ENCODE results near the gene LARGE1. TPM values are rescaled to one million over a fixed set of nuclear protein-coding genes. Genes with fewer than 3 reads are reported as not detected.

Gene LARGE1
- total and polyA plus RNA-seq, 2 of the 4 experiments (the other 2 are of a cell fraction), result 6.2 to 12.4 TPM

DNA sequence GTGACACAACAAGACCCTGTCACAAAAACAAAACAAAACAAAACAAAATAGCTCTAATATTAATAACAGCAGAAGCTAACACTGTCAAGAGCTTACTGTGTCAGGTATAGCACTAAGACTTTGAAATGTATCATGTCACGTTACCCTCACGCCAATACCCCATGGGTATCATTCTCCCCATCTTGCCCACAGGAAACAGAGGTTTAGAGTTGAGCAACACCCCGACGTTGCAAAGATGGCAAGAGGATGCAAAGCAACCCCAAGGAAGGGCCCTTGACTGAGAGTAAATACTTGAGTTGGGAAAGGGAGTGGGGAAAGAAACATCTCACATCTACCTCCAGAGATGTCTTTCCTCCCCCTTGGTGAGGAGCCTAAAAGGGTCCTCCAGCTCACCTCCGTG, 366.8 kb downstream of the LARGE1 start:
- H3K4me3 ChIP-seq (ENCODE audit: insufficient read depth, low read depth, low read length), result no peak overlapping the region
- BruUV-seq (replicated peaks), result no TSS peak
- H4K20me1 ChIP-seq (ENCODE audit: insufficient read depth, low read length), result no peaks in the 10 kb centered on the region
- intact Hi-C loops (cut with micrococcal nuclease) (no loop called here), in situ Hi-C loops (cut with MboI; ENCODE audit: low sequenced_read_pairs) (no loop called here), dilution Hi-C loops (cut with HindIII; ENCODE audit: low sequenced_read_pairs, unreplicated experiment) (no loop called here)
- no peak overlapping the region for H3K4ac ChIP-seq (ENCODE audit: low read depth, low read length)
- DNase-seq (no peak), ATAC-seq (ENCODE audit: low read depth) (no peak)
- H3K18ac ChIP-seq (ENCODE audit: low read depth, low read length), result no peak overlapping the region
- H2BK120ac ChIP-seq (ENCODE audit: low read depth, low read length), result no peak overlapping the region
- no peak overlapping the region for H3K23ac ChIP-seq (ENCODE audit: low read depth, low read length)
- no peak overlapping the region for H2BK20ac ChIP-seq (ENCODE audit: low read depth, low read length)
- H3K27me3 ChIP-seq (ENCODE audit: control insufficient read depth, insufficient read depth, low read length), result no peaks in the 10 kb centered on the region
- no CpG with 5 or more reads among the region's 5 CpGs for WGBS, 2 experiments (ENCODE audit: extremely low coverage in 2 of 2, insufficient read length in 1 of 2)
- no peak overlapping the region for H2BK5ac ChIP-seq (ENCODE audit: low read depth, low read length, poor library complexity, severe bottlenecking)
- no peak overlapping the region for H2BK15ac ChIP-seq (ENCODE audit: low read depth, low read length)
- no peak overlapping the region for H2AK9ac ChIP-seq (replicated peaks; ENCODE audit: low read depth, low read length, poor library complexity)
- no peak overlapping the region for H2AK5ac ChIP-seq (ENCODE audit: low read depth, low read length)
- no peaks in the 10 kb centered on the region for H3K4me1 ChIP-seq (ENCODE audit: control insufficient read depth, insufficient read depth, low read length)
- H3K36me3 ChIP-seq (ENCODE audit: control insufficient read depth, insufficient read depth, low read length), result no peaks in the 10 kb centered on the region
- H4K91ac ChIP-seq (ENCODE audit: insufficient read depth, low read depth, low read length), result no peak overlapping the region
- no peak overlapping the region for H4K8ac ChIP-seq (ENCODE audit: low read depth in 2 of 2, low read length in 2 of 2)
- H3K79me1 ChIP-seq (ENCODE audit: low read depth in 1 of 2, low read length in 2 of 2), result no peaks in the 10 kb centered on the region
- ChIA-PET POLR2A (ENCODE audit: unreplicated experiment) (no interaction called here), CTCF (no interaction called here)
- no peak for TF ChIP-seq POLR2A (IDR thresholded peaks at IDR 0.05; ENCODE audit: low read depth, low read length)
- no peak for TF ChIP-seq CEBPB (IDR thresholded peaks at IDR 0.05; ENCODE audit: low read depth, low read length)
- TF ChIP-seq MXI1 (IDR thresholded peaks at IDR 0.05; ENCODE audit: borderline replicate concordance, low read depth, low read length), result no peak
- TF ChIP-seq FOS (IDR thresholded peaks at IDR 0.05; ENCODE audit: low read depth, low read length), result no peak
- TF ChIP-seq, protein P1, sequence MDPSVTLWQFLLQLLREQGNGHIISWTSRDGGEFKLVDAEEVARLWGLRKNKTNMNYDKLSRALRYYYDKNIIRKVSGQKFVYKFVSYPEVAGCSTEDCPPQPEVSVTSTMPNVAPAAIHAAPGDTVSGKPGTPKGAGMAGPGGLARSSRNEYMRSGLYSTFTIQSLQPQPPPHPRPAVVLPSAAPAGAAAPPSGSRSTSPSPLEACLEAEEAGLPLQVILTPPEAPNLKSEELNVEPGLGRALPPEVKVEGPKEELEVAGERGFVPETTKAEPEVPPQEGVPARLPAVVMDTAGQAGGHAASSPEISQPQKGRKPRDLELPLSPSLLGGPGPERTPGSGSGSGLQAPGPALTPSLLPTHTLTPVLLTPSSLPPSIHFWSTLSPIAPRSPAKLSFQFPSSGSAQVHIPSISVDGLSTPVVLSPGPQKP (IDR thresholded peaks at IDR 0.05; ENCODE audit: borderline replicate concordance, low read depth, low read length), result no peak
- TF ChIP-seq, protein P2, sequence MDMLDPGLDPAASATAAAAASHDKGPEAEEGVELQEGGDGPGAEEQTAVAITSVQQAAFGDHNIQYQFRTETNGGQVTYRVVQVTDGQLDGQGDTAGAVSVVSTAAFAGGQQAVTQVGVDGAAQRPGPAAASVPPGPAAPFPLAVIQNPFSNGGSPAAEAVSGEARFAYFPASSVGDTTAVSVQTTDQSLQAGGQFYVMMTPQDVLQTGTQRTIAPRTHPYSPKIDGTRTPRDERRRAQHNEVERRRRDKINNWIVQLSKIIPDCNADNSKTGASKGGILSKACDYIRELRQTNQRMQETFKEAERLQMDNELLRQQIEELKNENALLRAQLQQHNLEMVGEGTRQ (IDR thresholded peaks at IDR 0.05; ENCODE audit: low read depth, low read length), result no peak
- no peak for TF ChIP-seq BHLHE40 (IDR thresholded peaks at IDR 0.05; ENCODE audit: low read depth, low read length)
- TF ChIP-seq RAD21 (IDR thresholded peaks at IDR 0.05; ENCODE audit: low read length), result no peak
- H3K14ac ChIP-seq (replicated peaks; ENCODE audit: low read depth, low read length), result no peak overlapping the region
- no peak overlapping the region for H3K27ac ChIP-seq (ENCODE audit: insufficient read depth, low read length)
- no peak overlapping the region for H3K4me2 ChIP-seq (ENCODE audit: low read depth, low read length)
- H4K5ac ChIP-seq (ENCODE audit: low read depth, low read length), result no peak overlapping the region
- H3K9me3 ChIP-seq (ENCODE audit: control insufficient read depth, insufficient read depth, low read length), result no peaks in the 10 kb centered on the region
- no peak overlapping the region for H3K9ac ChIP-seq (ENCODE audit: low read depth, low read length)
- H3K56ac ChIP-seq (ENCODE audit: extremely low read depth, insufficient read depth, low read length), result no peak overlapping the region
- H3K9me1 ChIP-seq (ENCODE audit: insufficient read depth, low read length), result no peaks in the 10 kb centered on the region
- no peak overlapping the region for H2AFZ ChIP-seq (replicated peaks; ENCODE audit: low read length, poor library complexity)

Measured in IMR-90 (cell line).